WTC11 (cell line): Measurements from ENCODE around the gene UBL4A. TPM values are rescaled to one million over a fixed set of nuclear protein-coding genes. Genes with fewer than 3 reads are reported as not detected.
A peak's percentile ranks its signal among the peaks of the same experiment; 100 is the strongest.

Source experiments
- ATAC-seq: fragments of 200-7000 bp; cut with Tn5 transposase; 2 replicates; pipeline ENCODE4 v1.10.0; 2021; ENCODE audit warnings: mild to moderate bottlenecking, moderate library complexity
- CTCF ChIA-PET: fragments of 300-600 bp; sonication (Branson Sonifier 250); formaldehyde crosslinking; loops from one replicate; lab custom pipeline; 2021; ENCODE audit warnings: antibody characterized with exemption; lab: Charles Lee
- POLR2A ChIA-PET: fragments of 350-600 bp; sonication (Branson Sonifier 250); formaldehyde crosslinking; loops from one replicate; lab custom pipeline; 2021; ENCODE audit warnings: antibody characterized with exemption; lab: Charles Lee
- DNase-seq: peaks from one replicate; pipeline ENCODE4 v3.0.0; 2021; ENCODE audit warnings: low spot score
- H3K27ac Mint-ChIP-seq: 2 replicates; pipeline ENCODE4 v1.8.0; 2021; ENCODE audit warnings: mixed read lengths
- H3K27me3 Mint-ChIP-seq: 2 replicates; pipeline ENCODE4 v1.8.0; 2021; ENCODE audit warnings: low read depth, mild to moderate bottlenecking, moderate library complexity, mixed read lengths
- H3K36me3 Mint-ChIP-seq: 2 replicates; pipeline ENCODE4 v1.8.0; 2021; ENCODE audit warnings: mixed read lengths
- H3K4me1 Mint-ChIP-seq: 2 replicates; pipeline ENCODE4 v1.8.0; 2022; ENCODE audit warnings: mixed read lengths
- H3K4me3 Mint-ChIP-seq: 2 replicates; pipeline ENCODE4 v1.8.0; 2021; ENCODE audit warnings: mild to moderate bottlenecking, moderate library complexity, mixed read lengths
- H3K9me3 Mint-ChIP-seq: 2 replicates; pipeline ENCODE4 v1.8.0; 2021; ENCODE audit warnings: mixed read lengths
- HMGA2 ChIP-seq: fragments of 250-450 bp; sonication (Bioruptor Pico); IDR thresholded peaks from 2 replicates; pipeline ENCODE4 v1.4.0; 2021; ENCODE audit warnings: mild to moderate bottlenecking, moderate library complexity
- IRF2 ChIP-seq: sonication (generic); formaldehyde crosslinking; IDR thresholded peaks from 2 replicates; pipeline ENCODE4 v1.8.0; 2022; ENCODE audit warnings: low read depth, missing genetic modification reagents, borderline replicate concordance
- MYBL2 ChIP-seq: sonication (generic); formaldehyde crosslinking; IDR thresholded peaks from 2 replicates; pipeline ENCODE4 v1.8.1; 2023; ENCODE audit warnings: mild to moderate bottlenecking, moderate library complexity, missing genetic modification reagents
- SP1 ChIP-seq: sonication (generic); formaldehyde crosslinking; conservative IDR thresholded peaks from 2 replicates; pipeline ENCODE4 v1.8.1; 2022; ENCODE audit warnings: missing genetic modification reagents
- total RNA-seq: library from RNA; stranded (reverse); gene quantifications from 3 replicates; pipeline ENCODE4 v1.2.3, GENCODE V29; 2021
- TF ChIP-seq, protein P1 (sequence below): sonication (generic); formaldehyde crosslinking; IDR thresholded peaks from 2 replicates; pipeline ENCODE4 v1.8.1; 2023; ENCODE audit warnings: mild to moderate bottlenecking, missing genetic modification reagents, borderline replicate concordance
- TF ChIP-seq, protein P2 (sequence below): sonication (generic); formaldehyde crosslinking; IDR thresholded peaks from 2 replicates; pipeline ENCODE4 v1.8.0; 2022; ENCODE audit warnings: mild to moderate bottlenecking, missing genetic modification reagents
- TF ChIP-seq, protein P3 (sequence below): fragments of 250-450 bp; sonication (Bioruptor Pico); IDR thresholded peaks from 2 replicates; pipeline ENCODE4 v1.8.0; 2021; ENCODE audit warnings: mild to moderate bottlenecking
- TF ChIP-seq, protein P4 (sequence below): sonication (generic); formaldehyde crosslinking; IDR thresholded peaks from 2 replicates; pipeline ENCODE4 v1.8.1; 2022; ENCODE audit warnings: missing genetic modification reagents, borderline replicate concordance
- TF ChIP-seq, protein P5 (sequence below): sonication (generic); formaldehyde crosslinking; IDR thresholded peaks from 2 replicates; pipeline ENCODE4 v1.8.0; 2022; ENCODE audit warnings: mild to moderate bottlenecking, missing genetic modification reagents

The UBL4A gene
- total RNA-seq, 1 experiment from 2014 or later: 34.0 TPM

DNA sequence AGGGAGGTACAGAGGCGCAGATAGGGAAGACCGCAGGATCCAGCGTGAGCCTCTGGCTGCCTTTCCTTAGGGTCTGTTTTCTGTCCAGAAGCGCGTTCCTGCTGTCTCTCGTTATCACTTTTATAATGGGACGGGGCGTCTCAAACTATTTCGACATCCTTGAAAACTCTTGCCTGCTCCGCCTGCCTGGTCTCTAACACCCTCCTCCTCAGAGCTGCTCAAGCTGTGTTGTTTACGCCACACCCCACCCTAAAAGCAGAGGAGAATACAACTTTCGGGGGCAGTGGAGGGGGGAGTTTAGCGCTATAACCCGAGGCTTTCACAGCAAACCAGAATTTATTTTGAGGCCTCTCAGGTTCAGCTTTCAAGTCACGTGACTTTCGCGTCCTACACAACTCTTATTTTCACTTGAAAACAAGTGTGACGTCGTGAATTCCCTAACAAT, 30.3 kb upstream of the UBL4A start (continued):
- TF ChIP-seq, protein P1, sequence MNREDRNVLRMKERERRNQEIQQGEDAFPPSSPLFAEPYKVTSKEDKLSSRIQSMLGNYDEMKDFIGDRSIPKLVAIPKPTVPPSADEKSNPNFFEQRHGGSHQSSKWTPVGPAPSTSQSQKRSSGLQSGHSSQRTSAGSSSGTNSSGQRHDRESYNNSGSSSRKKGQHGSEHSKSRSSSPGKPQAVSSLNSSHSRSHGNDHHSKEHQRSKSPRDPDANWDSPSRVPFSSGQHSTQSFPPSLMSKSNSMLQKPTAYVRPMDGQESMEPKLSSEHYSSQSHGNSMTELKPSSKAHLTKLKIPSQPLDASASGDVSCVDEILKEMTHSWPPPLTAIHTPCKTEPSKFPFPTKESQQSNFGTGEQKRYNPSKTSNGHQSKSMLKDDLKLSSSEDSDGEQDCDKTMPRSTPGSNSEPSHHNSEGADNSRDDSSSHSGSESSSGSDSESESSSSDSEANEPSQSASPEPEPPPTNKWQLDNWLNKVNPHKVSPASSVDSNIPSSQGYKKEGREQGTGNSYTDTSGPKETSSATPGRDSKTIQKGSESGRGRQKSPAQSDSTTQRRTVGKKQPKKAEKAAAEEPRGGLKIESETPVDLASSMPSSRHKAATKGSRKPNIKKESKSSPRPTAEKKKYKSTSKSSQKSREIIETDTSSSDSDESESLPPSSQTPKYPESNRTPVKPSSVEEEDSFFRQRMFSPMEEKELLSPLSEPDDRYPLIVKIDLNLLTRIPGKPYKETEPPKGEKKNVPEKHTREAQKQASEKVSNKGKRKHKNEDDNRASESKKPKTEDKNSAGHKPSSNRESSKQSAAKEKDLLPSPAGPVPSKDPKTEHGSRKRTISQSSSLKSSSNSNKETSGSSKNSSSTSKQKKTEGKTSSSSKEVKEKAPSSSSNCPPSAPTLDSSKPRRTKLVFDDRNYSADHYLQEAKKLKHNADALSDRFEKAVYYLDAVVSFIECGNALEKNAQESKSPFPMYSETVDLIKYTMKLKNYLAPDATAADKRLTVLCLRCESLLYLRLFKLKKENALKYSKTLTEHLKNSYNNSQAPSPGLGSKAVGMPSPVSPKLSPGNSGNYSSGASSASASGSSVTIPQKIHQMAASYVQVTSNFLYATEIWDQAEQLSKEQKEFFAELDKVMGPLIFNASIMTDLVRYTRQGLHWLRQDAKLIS (CRISPR knock-in tag): no peak
- no peak for TF ChIP-seq IRF2 (CRISPR knock-in tag)

DNA sequence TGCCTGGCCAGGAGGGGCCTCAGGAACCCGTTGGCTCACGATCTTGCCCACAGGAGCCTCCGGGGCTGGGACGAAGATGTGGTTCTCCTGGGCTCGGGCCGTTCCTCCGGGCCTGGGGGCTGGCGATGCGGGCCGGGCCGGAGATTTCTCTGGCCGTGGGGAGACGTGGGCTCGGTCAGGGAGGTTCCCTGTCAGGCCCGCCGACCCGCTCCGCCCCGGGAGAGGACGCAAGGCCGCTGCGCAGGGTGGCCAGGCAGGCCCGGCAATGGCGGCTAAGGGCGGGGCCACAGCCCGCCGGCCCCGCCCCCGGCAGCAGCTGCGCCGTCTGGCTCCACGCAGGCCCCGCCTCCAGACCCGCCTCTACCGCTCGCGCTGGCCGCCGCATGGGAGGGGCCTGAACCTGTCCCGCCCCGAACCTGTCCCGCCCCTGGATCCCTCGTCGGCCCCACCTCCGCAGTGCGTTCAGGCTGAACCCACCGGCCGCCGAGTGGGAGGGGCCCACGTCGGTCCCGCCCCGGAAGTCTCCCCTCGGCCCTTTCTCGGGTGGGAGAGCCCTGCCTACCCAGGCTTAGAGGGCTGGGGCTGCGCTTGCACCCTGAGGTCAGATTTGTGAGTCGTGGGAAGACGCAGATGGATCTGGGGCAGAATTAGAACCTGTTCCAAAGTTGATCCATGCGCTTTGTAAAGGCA, 29.7 kb upstream of the UBL4A start, which contains the start of gene FAM3A:
TSS of gene FAM3A (minus strand) at position 267 of the 690 bp plus-strand sequence. CDS start 460 bp downstream, outside the sequence.
- H3K4me3 Mint-ChIP-seq: peak within 1 kb of the TSS; percentile 74
- H3K27me3 Mint-ChIP-seq: peaks cover 17% of the 10 kb centered on the region
- ChIA-PET POLR2A (interaction anchor here (0.5 to 2.5 kb wide), 4 partner anchors 11 to 792 kb away, joined by 5 to 13 read pairs (median 8); partner anchors contain the start of genes BCAP31, SLC10A3 and UBL4A), CTCF (interaction anchor here (1.6 to 2.1 kb wide), 2 partner anchors 11 kb away, joined by 3 to 12 read pairs; no protein-coding TSS in a partner anchor)
- ATAC-seq (peak; percentile 96), DNase-seq (peak; percentile 92)
- H3K27ac Mint-ChIP-seq: peak within 1 kb of the TSS; percentile 97
- H3K9me3 Mint-ChIP-seq: no peaks in the 10 kb centered on the region
- H3K4me1 Mint-ChIP-seq: peaks cover 14% of the 10 kb centered on the region
- H3K36me3 Mint-ChIP-seq: 0 out of 2 replicates have a peak, but pooled peaks cover under 1% of the 10 kb centered on the region
- TF ChIP-seq, protein P2, sequence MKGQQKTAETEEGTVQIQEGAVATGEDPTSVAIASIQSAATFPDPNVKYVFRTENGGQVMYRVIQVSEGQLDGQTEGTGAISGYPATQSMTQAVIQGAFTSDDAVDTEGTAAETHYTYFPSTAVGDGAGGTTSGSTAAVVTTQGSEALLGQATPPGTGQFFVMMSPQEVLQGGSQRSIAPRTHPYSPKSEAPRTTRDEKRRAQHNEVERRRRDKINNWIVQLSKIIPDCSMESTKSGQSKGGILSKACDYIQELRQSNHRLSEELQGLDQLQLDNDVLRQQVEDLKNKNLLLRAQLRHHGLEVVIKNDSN: no peak
- TF ChIP-seq SP1: peak; percentile 57; the same call in 1 of the 2 replicates

DNA sequence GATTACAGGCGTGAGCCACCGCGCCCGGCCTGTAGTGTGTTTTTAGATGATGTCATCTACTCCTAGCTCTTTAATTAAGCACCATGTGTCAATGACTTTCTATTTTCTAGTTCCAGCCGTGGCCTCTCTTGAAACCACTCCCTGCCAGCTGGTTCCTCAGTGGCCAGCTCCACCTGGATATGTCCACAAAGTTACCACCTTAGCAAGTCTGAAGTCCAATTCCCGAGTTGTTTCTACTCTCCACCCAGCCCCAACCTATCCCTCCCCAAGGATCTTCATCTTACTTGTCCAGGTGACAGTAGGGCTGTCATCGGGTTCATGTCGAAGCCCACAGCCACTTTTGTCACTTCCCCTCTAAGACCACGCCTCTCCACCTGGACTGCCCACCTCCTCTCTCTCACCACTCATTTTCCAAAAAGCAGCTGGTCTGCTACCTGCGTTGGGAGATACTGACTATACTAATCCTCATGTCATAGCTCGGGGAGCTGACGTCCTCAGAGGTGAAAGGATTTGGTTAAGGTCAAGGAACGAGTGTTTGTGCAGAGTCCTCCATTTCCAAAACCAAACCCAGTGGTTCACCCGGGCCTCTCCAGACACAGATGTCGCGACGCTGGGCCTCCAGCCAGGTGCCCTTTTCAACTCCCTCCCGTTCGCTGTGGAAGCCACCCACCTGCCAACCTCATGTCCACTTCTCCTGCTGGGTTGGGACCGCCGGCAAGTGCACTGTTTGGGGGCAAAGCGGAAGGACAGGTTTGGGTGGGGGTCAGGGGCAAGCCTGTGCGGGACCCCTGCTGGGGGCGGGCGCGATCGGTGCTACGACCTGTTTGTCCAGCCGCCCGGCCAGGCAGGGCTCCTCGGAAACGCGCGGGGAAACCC, 28.9 kb upstream of the UBL4A start:
- ATAC-seq (no peak), DNase-seq (no peak)
- peaks cover 5% of the 10 kb centered on the region; the same call in 1 of the 2 replicates for H3K36me3 Mint-ChIP-seq
- ChIA-PET CTCF (interaction anchor here (1.6 kb wide), 1 partner anchor 12 kb away, joined by 3 read pairs; no protein-coding TSS in a partner anchor), POLR2A (no interaction called here)
- no peaks in the 10 kb centered on the region for H3K9me3 Mint-ChIP-seq
- H3K4me3 Mint-ChIP-seq: peak overlapping the region; percentile 73
- TF ChIP-seq, protein P3, sequence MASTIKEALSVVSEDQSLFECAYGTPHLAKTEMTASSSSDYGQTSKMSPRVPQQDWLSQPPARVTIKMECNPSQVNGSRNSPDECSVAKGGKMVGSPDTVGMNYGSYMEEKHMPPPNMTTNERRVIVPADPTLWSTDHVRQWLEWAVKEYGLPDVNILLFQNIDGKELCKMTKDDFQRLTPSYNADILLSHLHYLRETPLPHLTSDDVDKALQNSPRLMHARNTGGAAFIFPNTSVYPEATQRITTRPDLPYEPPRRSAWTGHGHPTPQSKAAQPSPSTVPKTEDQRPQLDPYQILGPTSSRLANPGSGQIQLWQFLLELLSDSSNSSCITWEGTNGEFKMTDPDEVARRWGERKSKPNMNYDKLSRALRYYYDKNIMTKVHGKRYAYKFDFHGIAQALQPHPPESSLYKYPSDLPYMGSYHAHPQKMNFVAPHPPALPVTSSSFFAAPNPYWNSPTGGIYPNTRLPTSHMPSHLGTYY (CRISPR knock-in tag): no peak
- TF ChIP-seq, protein P1 (CRISPR knock-in tag): no peak
- TF ChIP-seq, protein P4, sequence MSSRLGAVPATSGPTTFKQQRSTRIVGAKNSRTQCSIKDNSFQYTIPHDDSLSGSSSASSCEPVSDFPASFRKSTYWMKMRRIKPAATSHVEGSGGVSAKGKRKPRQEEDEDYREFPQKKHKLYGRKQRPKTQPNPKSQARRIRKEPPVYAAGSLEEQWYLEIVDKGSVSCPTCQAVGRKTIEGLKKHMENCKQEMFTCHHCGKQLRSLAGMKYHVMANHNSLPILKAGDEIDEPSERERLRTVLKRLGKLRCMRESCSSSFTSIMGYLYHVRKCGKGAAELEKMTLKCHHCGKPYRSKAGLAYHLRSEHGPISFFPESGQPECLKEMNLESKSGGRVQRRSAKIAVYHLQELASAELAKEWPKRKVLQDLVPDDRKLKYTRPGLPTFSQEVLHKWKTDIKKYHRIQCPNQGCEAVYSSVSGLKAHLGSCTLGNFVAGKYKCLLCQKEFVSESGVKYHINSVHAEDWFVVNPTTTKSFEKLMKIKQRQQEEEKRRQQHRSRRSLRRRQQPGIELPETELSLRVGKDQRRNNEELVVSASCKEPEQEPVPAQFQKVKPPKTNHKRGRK (CRISPR knock-in tag): no peak
- no peak for TF ChIP-seq HMGA2
- no peak for TF ChIP-seq MYBL2 (CRISPR knock-in tag)
- TF ChIP-seq, protein P5, sequence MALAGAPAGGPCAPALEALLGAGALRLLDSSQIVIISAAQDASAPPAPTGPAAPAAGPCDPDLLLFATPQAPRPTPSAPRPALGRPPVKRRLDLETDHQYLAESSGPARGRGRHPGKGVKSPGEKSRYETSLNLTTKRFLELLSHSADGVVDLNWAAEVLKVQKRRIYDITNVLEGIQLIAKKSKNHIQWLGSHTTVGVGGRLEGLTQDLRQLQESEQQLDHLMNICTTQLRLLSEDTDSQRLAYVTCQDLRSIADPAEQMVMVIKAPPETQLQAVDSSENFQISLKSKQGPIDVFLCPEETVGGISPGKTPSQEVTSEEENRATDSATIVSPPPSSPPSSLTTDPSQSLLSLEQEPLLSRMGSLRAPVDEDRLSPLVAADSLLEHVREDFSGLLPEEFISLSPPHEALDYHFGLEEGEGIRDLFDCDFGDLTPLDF: no peak
- H3K4me1 Mint-ChIP-seq: peaks cover 14% of the 10 kb centered on the region
- no peak overlapping the region for H3K27ac Mint-ChIP-seq
- peaks cover 11% of the 10 kb centered on the region; the same call in 1 of the 2 replicates for H3K27me3 Mint-ChIP-seq
